ENCODE data around the gene ISLR2.
A peak's percentile ranks its signal among the peaks of the same experiment; 100 is the strongest.

ISLR2 gene

DNA sequence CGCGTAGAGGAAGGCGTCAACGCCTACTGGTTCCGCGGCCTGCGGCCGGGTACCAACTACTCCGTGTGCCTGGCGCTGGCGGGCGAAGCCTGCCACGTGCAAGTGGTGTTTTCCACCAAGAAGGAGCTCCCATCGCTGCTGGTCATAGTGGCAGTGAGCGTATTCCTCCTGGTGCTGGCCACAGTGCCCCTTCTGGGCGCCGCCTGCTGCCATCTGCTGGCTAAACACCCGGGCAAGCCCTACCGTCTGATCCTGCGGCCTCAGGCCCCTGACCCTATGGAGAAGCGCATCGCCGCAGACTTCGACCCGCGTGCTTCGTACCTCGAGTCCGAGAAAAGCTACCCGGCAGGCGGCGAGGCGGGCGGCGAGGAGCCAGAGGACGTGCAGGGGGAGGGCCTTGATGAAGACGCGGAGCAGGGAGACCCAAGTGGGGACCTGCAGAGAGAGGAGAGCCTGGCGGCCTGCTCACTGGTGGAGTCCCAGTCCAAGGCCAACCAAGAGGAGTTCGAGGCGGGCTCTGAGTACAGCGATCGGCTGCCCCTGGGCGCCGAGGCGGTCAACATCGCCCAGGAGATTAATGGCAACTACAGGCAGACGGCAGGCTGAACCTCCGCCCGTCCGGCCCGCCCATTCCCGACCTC lies 4.1 kb downstream of the ISLR2 start:
- Mint-ChIP-seq H3K36me3 (ENCODE audit: low read depth) (no peaks in the 10 kb centered on the region), H3K9me3 (no peaks in the 10 kb centered on the region), H3K27me3 (peaks cover 90% of the 10 kb centered on the region), H3K4me1 (peaks cover 34% of the 10 kb centered on the region), H3K27ac (peak overlapping the region; percentile 31), H3K4me3 (peak overlapping the region; percentile 1)
- DNase-seq (peak; percentile 47), ATAC-seq (no peak)

DNA sequence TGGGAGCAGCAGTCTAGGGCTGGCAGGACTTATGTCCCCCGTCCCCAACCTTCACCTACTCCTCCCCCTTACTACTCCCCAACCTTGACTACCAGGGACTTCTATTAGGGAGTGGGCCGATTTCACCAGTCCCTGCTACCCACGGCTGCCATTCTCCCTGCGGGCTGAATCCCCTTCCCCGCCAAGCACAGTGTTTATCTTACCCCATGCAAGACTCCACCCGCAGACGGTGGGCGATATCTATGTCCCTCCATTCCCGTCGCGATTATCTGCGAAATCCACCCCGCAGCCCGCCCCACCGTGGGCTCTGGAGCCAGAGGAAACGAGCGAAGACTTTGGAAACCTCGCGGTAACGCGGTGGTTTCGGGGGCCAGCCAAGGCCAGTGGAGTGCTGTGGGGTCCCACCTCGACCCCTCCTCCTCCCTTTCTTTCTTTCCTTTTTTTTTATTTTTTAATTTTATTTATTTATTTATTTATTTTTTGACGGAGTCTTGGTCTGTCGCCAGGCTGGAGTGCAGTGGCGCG lies 4.7 kb downstream of the ISLR2 start:
- ATAC-seq (no peak), DNase-seq (no peak)
- Mint-ChIP-seq H3K36me3 (ENCODE audit: low read depth) (no peaks in the 10 kb centered on the region), H3K27ac (no peak overlapping the region), H3K4me3 (peak overlapping the region; percentile 24), H3K4me1 (peaks cover 31% of the 10 kb centered on the region), H3K27me3 (peaks cover 84% of the 10 kb centered on the region), H3K9me3 (no peaks in the 10 kb centered on the region)

DNA sequence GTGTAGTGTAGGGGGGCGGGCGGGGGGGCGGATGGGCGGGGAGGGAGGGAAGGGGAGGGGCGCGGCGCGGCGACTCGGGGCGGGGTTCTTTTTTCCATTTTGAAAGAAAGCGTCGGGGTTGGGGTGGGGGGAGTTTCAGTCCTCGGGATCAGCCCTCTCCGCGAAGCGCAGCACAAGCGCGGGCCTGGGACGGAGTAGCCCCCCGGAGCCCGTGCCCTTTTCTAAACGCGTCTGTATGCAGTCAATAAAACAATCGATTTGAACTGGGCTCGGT lies 6.1 kb downstream of the ISLR2 start:
- Mint-ChIP-seq H3K36me3 (ENCODE audit: low read depth) (no peaks in the 10 kb centered on the region), H3K4me3 (peak overlapping the region; percentile 55), H3K9me3 (no peaks in the 10 kb centered on the region), H3K27me3 (peaks cover 74% of the 10 kb centered on the region), H3K4me1 (peaks cover 28% of the 10 kb centered on the region), H3K27ac (no peak overlapping the region)
- no peak for DNase-seq
- no peak for ATAC-seq

DNA sequence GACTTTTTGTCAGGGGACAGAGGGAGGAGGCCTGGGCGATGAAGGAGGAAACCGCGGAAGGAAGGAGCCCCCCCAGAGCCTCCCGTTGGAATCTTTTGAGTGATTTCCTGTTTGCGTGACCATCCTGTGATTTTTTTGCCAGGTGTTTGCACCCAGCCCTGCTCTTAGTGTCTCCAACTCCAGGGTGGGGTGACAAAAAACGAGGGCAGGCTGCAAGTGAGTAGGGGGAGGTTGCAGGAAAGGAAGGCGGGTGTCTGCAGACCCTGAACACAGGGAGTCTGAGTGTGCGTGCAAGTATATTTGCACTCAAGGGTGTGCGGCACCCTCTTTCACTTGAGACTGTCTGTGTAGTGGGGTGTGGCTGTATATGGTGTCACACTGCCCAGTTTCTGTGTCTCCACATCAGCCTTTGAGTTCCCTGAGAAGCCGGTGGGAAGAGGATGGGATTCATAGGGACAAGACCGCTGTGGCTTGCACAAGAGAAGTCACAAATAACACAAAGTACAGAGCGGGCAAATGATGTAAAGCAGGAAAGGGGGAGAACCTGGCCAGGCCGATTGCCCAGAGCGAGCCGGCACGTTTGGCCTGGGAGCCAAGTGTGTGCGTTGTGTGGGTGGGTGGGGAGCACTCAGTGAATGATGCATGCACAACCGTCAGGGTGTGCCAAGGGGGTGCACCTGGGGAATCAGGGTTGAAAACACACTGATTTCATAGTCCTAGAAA lies 6.6 kb downstream of the ISLR2 start:
- Mint-ChIP-seq H3K4me1 (peaks cover 26% of the 10 kb centered on the region), H3K9me3 (no peaks in the 10 kb centered on the region), H3K27ac (no peak overlapping the region), H3K27me3 (peaks cover 70% of the 10 kb centered on the region), H3K4me3 (peak overlapping the region; percentile 55), H3K36me3 (ENCODE audit: low read depth) (no peaks in the 10 kb centered on the region)
- no peak for ATAC-seq
- DNase-seq, result no peak

DNA sequence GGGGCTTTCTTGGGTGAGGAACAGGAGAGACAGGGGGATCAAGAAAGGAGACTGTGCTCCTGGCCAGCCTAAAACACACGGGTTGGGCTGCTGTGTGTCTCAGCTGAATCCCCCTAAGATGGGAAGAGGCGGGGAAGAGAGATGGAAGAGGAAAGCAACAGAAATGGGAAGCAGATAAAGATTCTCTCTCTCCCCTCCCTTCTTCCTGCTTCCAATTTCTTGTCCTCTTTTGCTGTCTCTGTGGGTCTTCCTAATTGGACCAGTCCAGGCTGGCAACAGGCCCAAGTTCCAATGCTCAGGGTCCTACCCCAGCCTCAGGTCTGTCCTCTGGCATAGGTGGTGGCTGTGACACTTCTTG lies 7.1 kb downstream of the ISLR2 start:
- ATAC-seq (no peak), DNase-seq (no peak)
- Mint-ChIP-seq H3K4me3 (no peak overlapping the region), H3K4me1 (peaks cover 23% of the 10 kb centered on the region), H3K36me3 (ENCODE audit: low read depth) (no peaks in the 10 kb centered on the region), H3K27ac (no peak overlapping the region), H3K9me3 (no peaks in the 10 kb centered on the region), H3K27me3 (peaks cover 67% of the 10 kb centered on the region)

DNA sequence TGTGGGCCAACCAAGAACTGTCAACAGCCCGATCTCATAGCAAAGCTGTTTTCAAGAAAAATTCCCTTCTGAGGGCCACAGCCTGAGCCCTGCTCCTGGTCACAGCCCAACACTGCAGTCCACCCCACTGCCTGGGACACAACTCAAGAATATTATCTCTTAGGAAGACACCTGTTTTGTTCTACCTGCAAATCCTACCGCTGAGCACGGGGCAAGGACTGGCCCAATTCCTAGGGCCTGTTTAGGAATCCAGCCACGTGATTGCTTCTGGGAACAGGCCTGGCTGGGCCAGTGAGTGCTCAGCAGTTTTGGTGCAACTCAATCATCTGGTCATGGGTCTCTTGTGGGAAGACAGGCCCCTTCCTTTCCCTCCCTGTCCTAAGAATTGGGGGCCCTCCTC lies 8.3 kb downstream of the ISLR2 start:
- no peak overlapping the region for H3K27ac Mint-ChIP-seq
- no peaks in the 10 kb centered on the region for H3K9me3 Mint-ChIP-seq
- H3K36me3 Mint-ChIP-seq (ENCODE audit: low read depth), result no peaks in the 10 kb centered on the region
- ATAC-seq (no peak), DNase-seq (no peak)
- H3K4me1 Mint-ChIP-seq, result peaks cover 20% of the 10 kb centered on the region
- H3K27me3 Mint-ChIP-seq, result peaks cover 58% of the 10 kb centered on the region
- H3K4me3 Mint-ChIP-seq, result no peak overlapping the region

DNA sequence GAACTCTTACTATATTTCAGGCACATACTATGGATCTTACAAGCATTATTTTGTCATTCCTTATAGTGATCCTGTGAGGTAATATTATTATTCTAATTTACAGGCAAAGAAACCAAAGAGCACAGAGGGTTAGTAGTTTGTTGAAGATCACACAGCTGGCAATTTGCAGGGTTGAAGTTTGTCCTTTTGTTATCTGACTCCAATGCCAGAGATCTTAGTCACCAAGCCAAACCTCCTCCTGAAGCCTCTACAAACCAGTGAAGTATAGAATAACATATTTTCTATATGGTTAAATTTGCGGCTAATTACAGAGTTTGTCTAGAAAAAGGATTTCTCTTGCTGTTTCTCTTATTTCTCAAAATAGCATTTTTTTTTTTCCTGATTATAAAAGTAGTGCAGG lies 11.2 kb downstream of the ISLR2 start:
- DNase-seq, result no peak
- Mint-ChIP-seq H3K27ac (no peak overlapping the region), H3K27me3 (peaks cover 46% of the 10 kb centered on the region), H3K36me3 (ENCODE audit: low read depth) (no peaks in the 10 kb centered on the region), H3K4me3 (no peak overlapping the region), H3K9me3 (peaks cover 3% of the 10 kb centered on the region), H3K4me1 (peaks cover 7% of the 10 kb centered on the region)
- ATAC-seq, result no peak

DNA sequence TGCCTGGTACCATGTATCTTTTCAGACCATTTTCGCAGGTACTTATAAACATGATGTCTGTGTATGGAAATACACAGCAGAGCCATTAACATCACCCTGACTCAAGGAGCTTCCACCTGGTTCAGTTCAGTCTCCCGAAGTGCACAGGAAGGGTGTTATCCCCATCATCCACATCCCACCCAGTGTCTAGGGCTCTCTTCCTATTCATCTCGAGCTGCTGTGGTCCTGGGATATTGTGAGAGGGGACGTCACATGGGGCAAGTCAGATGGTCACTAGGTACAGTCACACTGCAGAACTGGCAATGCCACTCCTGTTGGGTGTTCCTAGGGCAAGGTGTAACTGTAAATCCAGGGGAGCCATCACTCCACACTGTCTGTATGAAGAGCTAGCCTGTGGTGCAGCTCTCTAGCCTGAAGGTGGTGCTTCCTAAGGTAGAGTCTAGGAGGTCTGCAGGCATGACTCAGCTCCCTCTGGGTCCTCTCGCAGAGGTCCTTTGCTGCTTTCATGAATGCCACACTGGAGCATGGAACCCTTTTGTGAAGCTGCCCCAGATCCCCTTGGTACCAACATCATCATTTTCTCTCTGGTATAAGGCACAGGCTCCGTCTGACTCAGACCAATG lies 13.9 kb downstream of the ISLR2 start:
- H3K4me3 Mint-ChIP-seq, result no peak overlapping the region
- H3K4me1 Mint-ChIP-seq, result no peaks in the 10 kb centered on the region
- no peak overlapping the region for H3K27ac Mint-ChIP-seq
- H3K27me3 Mint-ChIP-seq, result peaks cover 34% of the 10 kb centered on the region
- ATAC-seq, result no peak
- H3K36me3 Mint-ChIP-seq (ENCODE audit: low read depth), result no peaks in the 10 kb centered on the region
- no peak for DNase-seq
- peaks cover 3% of the 10 kb centered on the region for H3K9me3 Mint-ChIP-seq

DNA sequence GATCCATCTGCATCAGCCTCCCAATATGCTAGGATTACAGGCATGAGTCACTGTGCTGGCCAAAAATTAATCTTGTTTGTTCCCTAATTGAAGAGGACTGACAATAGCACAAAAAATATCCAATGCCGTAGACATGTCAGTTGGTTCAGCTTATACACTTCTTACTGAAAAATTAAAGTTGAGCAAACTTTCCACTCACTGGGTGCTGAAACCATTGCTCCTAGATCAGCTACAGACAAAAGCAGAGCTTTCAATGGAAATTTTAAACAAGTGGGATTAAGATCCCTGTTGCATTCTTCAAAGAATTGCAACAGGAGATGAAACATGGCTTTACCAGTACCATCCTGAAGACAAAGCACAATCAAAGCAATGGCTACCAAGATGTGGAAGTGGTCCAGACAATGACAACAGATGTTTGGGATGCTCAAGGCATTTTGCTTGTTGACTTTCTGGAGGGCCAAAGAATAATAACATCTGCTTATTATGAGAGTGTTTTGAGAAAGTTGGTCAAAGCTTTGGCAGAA lies 16.0 kb downstream of the ISLR2 start:
- Mint-ChIP-seq H3K9me3 (peaks cover 3% of the 10 kb centered on the region), H3K4me1 (no peaks in the 10 kb centered on the region), H3K27ac (no peak overlapping the region), H3K4me3 (no peak overlapping the region), H3K36me3 (ENCODE audit: low read depth) (no peaks in the 10 kb centered on the region), H3K27me3 (peaks cover 35% of the 10 kb centered on the region)
- DNase-seq (no peak), ATAC-seq (no peak)

DNA sequence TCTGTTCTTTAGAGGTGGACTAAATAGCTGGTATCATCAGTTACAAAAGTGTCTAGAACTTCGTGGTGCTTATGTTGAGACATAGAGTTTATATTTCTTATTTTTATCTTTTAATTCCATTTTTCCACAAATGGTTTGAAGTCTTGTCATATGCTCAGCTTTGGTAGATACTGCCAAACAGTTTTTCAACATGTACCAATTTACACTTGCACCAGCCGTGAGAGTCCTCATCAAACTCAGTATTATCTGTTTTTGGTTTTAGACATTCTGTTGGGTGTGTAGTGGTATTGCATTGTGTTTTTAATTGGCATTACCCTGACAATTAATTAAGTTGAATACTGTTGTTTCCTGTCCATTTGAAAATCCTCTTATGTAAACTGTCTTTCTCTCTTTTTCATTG lies 16.7 kb downstream of the ISLR2 start:
- no peaks in the 10 kb centered on the region for H3K36me3 Mint-ChIP-seq (ENCODE audit: low read depth)
- H3K27me3 Mint-ChIP-seq, result peaks cover 34% of the 10 kb centered on the region
- H3K9me3 Mint-ChIP-seq, result peaks cover 3% of the 10 kb centered on the region
- no peak for ATAC-seq
- no peak overlapping the region for H3K27ac Mint-ChIP-seq
- no peak overlapping the region for H3K4me3 Mint-ChIP-seq
- no peaks in the 10 kb centered on the region for H3K4me1 Mint-ChIP-seq
- no peak for DNase-seq

DNA sequence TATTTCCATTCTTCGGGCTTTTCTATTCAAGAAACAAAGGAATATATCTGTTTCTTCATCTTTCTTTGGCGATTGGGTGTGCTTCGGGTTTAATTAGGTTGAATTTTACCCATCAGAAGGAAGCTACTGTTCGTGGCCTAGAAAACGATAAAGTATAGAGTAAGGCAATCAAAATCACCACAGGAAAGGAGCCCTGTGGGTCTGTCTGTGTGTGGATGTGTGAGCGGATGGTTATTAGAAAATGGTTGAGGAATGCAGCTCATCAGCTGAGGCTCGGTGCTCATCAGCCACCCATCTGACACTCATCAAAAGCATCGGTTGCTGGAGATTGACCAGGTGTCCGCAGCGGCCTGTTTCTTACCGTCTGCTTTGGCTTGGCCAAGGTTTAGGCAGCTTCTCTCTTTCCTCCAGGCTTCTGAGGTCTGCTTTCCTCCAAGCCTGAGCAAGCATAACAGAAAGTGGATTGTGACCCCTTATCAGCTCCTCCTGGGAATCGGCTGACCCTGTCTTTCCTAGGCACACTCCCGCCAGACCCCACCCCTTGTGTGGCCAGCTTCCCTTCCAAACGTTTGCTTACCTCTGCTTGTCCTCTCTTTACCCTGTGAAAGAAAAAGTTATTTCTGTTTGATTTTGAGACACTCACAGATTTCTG lies 25.5 kb downstream of the ISLR2 start:
- Mint-ChIP-seq H3K27ac (no peak overlapping the region), H3K4me1 (peaks cover 28% of the 10 kb centered on the region), H3K4me3 (no peak overlapping the region), H3K27me3 (peaks cover 20% of the 10 kb centered on the region), H3K9me3 (no peaks in the 10 kb centered on the region), H3K36me3 (ENCODE audit: low read depth) (no peaks in the 10 kb centered on the region)
- ATAC-seq (no peak), DNase-seq (no peak)

DNA sequence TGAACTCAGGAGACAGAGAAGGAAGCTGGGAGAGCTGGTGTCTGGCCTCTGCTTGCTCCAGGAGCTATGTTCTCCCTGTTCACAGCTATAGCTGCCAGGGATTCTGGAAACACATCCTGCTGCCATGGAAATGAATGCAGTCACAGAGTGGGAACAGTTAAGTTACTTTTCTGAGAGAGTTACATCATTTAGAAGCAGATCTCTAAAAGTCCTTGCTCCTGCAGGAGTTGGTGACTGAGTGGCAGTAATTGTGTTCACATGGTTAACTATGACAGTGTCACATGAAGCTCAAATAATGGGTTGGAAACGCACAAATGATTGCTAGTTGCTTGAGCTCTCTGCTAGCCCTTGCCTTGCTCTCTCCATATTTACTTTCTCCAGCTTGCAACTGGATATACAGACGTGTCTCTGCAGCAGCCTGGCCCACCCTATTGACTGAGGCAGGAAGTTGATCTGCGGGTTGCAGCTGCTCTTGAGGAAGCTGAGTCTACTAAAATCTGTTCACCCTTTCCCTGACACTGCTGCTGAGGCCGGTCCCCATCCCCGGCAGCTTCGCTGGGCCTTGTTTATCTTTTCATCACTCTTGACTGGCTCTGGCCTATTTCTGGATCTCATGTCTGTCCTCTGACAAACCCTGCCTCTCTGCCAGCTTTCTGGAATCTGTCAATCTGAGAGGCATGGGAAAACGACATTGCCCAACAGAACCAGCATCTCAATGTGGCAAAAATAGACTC lies 26.5 kb downstream of the ISLR2 start:
- H3K27me3 Mint-ChIP-seq, result peaks cover 20% of the 10 kb centered on the region
- H3K9me3 Mint-ChIP-seq, result no peaks in the 10 kb centered on the region
- H3K27ac Mint-ChIP-seq, result no peak overlapping the region
- no peak overlapping the region for H3K4me3 Mint-ChIP-seq
- no peak for DNase-seq
- H3K4me1 Mint-ChIP-seq, result peaks cover 28% of the 10 kb centered on the region
- ATAC-seq, result no peak
- H3K36me3 Mint-ChIP-seq (ENCODE audit: low read depth), result no peaks in the 10 kb centered on the region

DNA sequence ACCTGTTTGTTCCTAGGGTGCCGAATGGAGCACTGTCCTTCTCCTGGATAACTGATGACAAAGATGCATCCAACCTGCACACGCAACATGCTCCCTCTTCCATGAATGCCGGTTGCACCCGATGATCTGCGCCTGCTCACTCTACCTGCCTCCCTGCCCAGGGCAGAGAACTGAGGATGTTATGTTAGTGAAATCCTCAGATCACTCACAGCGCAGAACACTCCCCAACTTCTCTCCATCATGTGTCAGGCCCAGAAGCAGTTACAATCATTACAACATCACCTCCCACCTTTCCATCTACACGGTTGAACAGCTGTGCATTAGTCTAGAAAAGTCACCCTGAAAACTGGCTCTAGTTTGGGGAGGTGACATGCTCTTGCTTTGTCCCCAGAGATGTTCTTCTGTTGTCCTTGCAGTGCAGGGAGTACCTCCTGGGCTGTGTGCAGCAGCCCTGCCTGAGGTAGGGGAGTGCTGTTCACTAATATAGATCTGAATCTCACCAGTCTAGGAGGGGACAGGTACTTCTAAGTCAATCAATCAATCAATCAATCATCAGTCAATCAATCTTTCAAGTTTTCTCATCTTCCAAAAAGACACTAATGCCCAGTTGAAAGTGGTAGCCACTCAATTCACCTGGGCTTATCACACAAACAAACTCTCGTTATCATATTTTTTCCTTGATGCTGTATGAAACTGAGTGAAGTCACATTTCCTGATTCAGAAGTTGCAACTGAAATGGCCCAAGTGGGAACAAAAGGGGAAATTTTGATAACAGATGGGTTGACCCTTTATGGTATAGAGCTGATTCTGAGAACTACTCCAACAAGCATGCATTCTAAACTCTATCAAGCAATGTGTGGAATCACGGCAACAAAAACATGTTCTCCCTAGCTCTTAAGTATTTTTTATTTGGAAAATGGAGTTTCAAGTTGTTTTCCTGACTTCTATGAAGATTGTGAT lies 27.8 kb downstream of the ISLR2 start:
- Mint-ChIP-seq H3K36me3 (ENCODE audit: low read depth) (no peaks in the 10 kb centered on the region), H3K27me3 (peaks cover 23% of the 10 kb centered on the region), H3K4me1 (peaks cover 28% of the 10 kb centered on the region), H3K4me3 (no peak overlapping the region), H3K9me3 (no peaks in the 10 kb centered on the region), H3K27ac (no peak overlapping the region)
- ATAC-seq, result no peak
- DNase-seq, result no peak

Data from activated naive CD8-positive, alpha-beta T cell treated with anti-CD3 and anti-CD28 coated beads, Interleukin-2, amount 50 U/mL, for 24 hours (primary cell).